Urinary bladder (tissue), 4 donors: Measurements from ENCODE around the gene ABCC11. TPM values are rescaled to one million over a fixed set of nuclear protein-coding genes. Genes with fewer than 3 reads are reported as not detected.

Source experiments
- DNase-seq: peaks from one replicate; pipeline ENCODE4 v3.0.0-alpha.2; 2015; ENCODE audit errors: extremely low spot score
- H3K27ac ChIP-seq: one replicate; pipeline ENCODE4 v1.5.1; 2013; ENCODE audit warnings: low read depth, mild to moderate bottlenecking, moderate library complexity
- H3K36me3 ChIP-seq: one replicate; pipeline ENCODE4 v1.6.1; 2013; ENCODE audit warnings: mild to moderate bottlenecking, moderate library complexity; ENCODE audit not compliant: insufficient read depth
- H3K4me1 ChIP-seq: one replicate; pipeline ENCODE4 v1.6.1; 2013; ENCODE audit warnings: mild to moderate bottlenecking, moderate library complexity; ENCODE audit not compliant: insufficient read depth
- H3K4me3 ChIP-seq: one replicate; pipeline ENCODE4 v1.5.1; 2013; ENCODE audit warnings: low read depth, low read length
- WGBS: extraction: QIAGEN DNeasy Blood & Tissue Kit; methylation state at CpG from one replicate; pipeline ENCODE4 v1.1.7; 2013; 5-methylcytosine and 5-hydroxymethylcytosine counted together
- polyA plus RNA-seq: library from polyadenylated mRNA; stranded (reverse); fragments of 200-250 nt; gene quantifications from one replicate; pipeline ENCODE4 v1.2.3, GENCODE V29; 2013
- total RNA-seq: library from RNA; depleted of rRNA; stranded (reverse); fragments of >200 nt; gene quantifications from one replicate; pipeline ENCODE4 v1.2.3, GENCODE V29; 2014
- donor health status: healthy with polysubstance abuse.
- donor health status: healthy.

ABCC11 gene
- total and polyA plus RNA-seq, 2 donors, result 0.11 to 0.18 TPM

DNA sequence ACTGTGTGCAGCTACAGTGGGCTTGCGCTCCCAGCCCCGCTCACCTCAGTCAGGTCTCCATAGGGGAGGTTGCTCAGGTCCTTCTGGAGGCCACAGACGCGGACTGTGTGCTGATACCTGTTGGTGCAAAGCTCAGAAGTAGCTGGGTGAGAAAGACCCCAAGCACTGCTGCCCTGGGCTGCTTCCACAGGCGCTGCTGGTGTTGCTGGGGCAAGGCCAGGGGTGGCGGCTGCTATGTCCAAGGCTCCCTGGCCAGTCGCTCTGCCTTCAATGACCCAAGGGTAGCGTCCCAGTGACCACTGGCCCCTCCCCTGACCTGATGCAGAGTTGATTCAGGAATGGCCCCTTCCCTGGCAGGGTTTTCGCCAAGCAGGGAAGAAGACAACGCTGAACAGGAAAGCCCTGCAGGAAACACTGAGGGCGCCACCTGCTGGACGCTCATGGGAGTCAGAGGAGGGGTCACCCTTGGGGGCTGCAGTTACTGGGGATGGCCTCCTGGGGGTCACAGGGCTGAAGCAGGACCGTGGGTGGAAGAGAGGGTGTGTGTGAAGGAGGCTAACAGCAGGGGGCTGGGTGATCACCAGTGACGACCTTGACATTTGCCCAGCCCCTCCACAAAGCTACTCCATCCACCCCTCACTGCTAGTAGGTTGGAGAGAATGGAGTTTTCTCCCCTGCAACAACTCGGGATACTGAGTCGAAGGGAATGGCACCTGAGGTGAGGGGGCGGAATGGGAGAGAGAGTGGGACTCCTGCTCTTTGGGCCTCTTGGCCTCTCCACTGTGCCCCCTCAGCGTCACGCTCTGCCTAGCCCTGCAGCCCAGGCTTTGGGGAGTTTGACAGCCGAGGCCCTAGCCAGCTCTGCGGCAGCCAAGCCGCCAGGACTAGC, 129.9 kb downstream of the ABCC11 start:
- Histone ChIP-seq H3K27ac (no peak overlapping the region), H3K36me3 (no peaks in the 10 kb centered on the region), H3K4me1 (no peaks in the 10 kb centered on the region), H3K4me3 (no peak overlapping the region)
- DNase-seq, result no peak
- 64% methylated on average over 22 of the region's 22 CpGs for WGBS

Other genes with a start within 250 kb of the ABCC11 start
- not detected for gene ABCC12, start 91.5 kb downstream of the ABCC11 start, total RNA-seq
- not detected for gene ABCC12, start 91.5 kb downstream of the ABCC11 start, polyA plus RNA-seq
- gene LONP2, start 3.2 kb downstream of the ABCC11 start, total RNA-seq, result 78.8 TPM
- 30.1 TPM for gene LONP2, start 3.2 kb downstream of the ABCC11 start, polyA plus RNA-seq
- gene SIAH1, start 137.9 kb upstream of the ABCC11 start, total RNA-seq, result 51.1 TPM
- 17.2 TPM for gene SIAH1, start 137.9 kb upstream of the ABCC11 start, polyA plus RNA-seq